ENCODE results near the gene CLPSL1.

CLPSL1 gene

GRCh38 chr6:35831257-35832007, 50.6 kb downstream of the CLPSL1 start:
- Histone ChIP-seq H3K27me3 (ENCODE audit: insufficient read depth, low read length) (no peaks in the 10 kb centered on the region), H3K9me2 (ENCODE audit: low read depth, low read length) (no peaks in the 10 kb centered on the region), H3K9ac (ENCODE audit: low read length) (no peak overlapping the region), H3K79me2 (ENCODE audit: insufficient read depth, low read length) (no peaks in the 10 kb centered on the region), H3F3A (ENCODE audit: insufficient read depth, low read length) (no peaks in the 10 kb centered on the region), H4K20me1 (ENCODE audit: insufficient read depth, low read length) (no peaks in the 10 kb centered on the region), H3K27ac (ENCODE audit: low read depth, low read length, poor library complexity, severe bottlenecking) (no peak overlapping the region), H3K4me3 (ENCODE audit: low read depth, low read length, poor library complexity, severe bottlenecking) (no peak overlapping the region), H3K36me3 (ENCODE audit: insufficient read depth, low read length) (peaks cover 41% of the 10 kb centered on the region), H3K4me1 (ENCODE audit: insufficient read depth, low read length, severe bottlenecking) (no peaks in the 10 kb centered on the region), H3K4me2 (ENCODE audit: low read length) (no peak overlapping the region), H2AFZ (ENCODE audit: low read length) (no peak overlapping the region), H3K9me3 (ENCODE audit: low read length) (no peaks in the 10 kb centered on the region)
- TF ChIP-seq EZH2 (IDR thresholded peaks at IDR 0.05; ENCODE audit: borderline replicate concordance, low read length), result no peak
- TF ChIP-seq CTCF (IDR thresholded peaks at IDR 0.05; ENCODE audit: low read length), result no peak

DNA sequence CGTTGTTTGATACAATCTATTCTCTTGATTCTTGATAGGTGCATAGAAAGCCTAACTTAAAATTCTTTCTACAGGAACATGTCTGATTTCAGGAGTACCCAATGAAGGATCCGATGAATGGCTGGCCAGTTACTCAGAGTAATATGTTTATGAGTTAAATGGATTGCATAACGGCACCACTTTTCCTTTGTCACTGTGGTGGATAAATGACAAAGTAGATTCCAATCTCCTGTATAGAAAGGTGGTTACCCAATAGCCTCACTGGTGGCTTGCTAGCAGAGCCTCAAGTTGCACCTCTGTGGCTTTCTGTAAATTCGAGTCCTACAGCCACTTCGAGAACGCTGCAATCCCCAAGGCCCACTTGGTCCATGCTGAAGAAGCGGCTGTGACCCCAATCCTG, 52.7 kb downstream of the CLPSL1 start:
- Histone ChIP-seq H3K4me2 (ENCODE audit: low read length) (no peak overlapping the region), H3K79me2 (ENCODE audit: insufficient read depth, low read length) (no peaks in the 10 kb centered on the region), H2AFZ (ENCODE audit: low read length) (no peak overlapping the region), H3K27ac (ENCODE audit: low read depth, low read length, poor library complexity, severe bottlenecking) (no peak overlapping the region), H3K9ac (ENCODE audit: low read length) (no peak overlapping the region), H3K4me1 (ENCODE audit: insufficient read depth, low read length, severe bottlenecking) (no peaks in the 10 kb centered on the region), H3K4me3 (ENCODE audit: low read depth, low read length, poor library complexity, severe bottlenecking) (no peak overlapping the region), H3K9me2 (ENCODE audit: low read depth, low read length) (no peaks in the 10 kb centered on the region), H4K20me1 (ENCODE audit: insufficient read depth, low read length) (no peaks in the 10 kb centered on the region), H3K9me3 (ENCODE audit: low read length) (no peaks in the 10 kb centered on the region), H3F3A (ENCODE audit: insufficient read depth, low read length) (no peaks in the 10 kb centered on the region), H3K36me3 (ENCODE audit: insufficient read depth, low read length) (peaks cover 60% of the 10 kb centered on the region), H3K27me3 (ENCODE audit: insufficient read depth, low read length) (no peaks in the 10 kb centered on the region)
- TF ChIP-seq CTCF (IDR thresholded peaks at IDR 0.05; ENCODE audit: low read length) (no peak), EZH2 (IDR thresholded peaks at IDR 0.05; ENCODE audit: borderline replicate concordance, low read length) (no peak)

Data from OCI-LY1 (cell line).